HEK293 (cell line): Measurements from ENCODE around the gene SSBP2.

Experiments used
- CTCF ChIA-PET: fragments of 350-600 bp; formaldehyde crosslinking; extraction: SDS; loops from one replicate; lab custom pipeline; 2021; ENCODE audit warnings: antibody characterized with exemption; lab: Yijun Ruan, JAX
- POLR2A ChIA-PET: fragments of 300-600 bp; formaldehyde crosslinking; extraction: SDS; loops from one replicate; lab custom pipeline; 2020; ENCODE audit warnings: antibody characterized with exemption, inconsistent platforms; lab: Yijun Ruan, JAX
- H3K27ac ChIP-seq: fragments of 200-500 bp; sonication (Bioruptor generic); 2 replicates; pipeline ENCODE4 v1.5.1; 2014; ENCODE audit warnings: low read depth, low read length, control low read depth, inconsistent platforms; ENCODE audit errors: extremely low read depth
- H3K36me3 ChIP-seq, 2 experiments: fragments of 200-500 bp in 1 of 2; sonication (Bioruptor generic) in 1 of 2; 1 replicate in 1 of 2; 2 replicates in 1 of 2; pipeline ENCODE4 v1.5.1; 2014 to 2017; ENCODE audit warnings: inconsistent platforms in 2 of 2, low read length in 2 of 2; ENCODE audit not compliant: control insufficient read depth in 2 of 2, insufficient read depth in 1 of 2
- H3K4me1 ChIP-seq: fragments of 200-500 bp; sonication (Bioruptor generic); 2 replicates; pipeline ENCODE4 v1.5.1; 2014; ENCODE audit warnings: mild to moderate bottlenecking, low read length, inconsistent platforms; ENCODE audit not compliant: control insufficient read depth, insufficient read depth
- H3K4me3 ChIP-seq: 2 replicates; pipeline ENCODE4 v1.5.1; 2011; ENCODE audit warnings: low read depth, mild to moderate bottlenecking, control low read depth, low read length, moderate library complexity
- H3K9me3 ChIP-seq: fragments of 200-500 bp; sonication (Bioruptor generic); 2 replicates; pipeline ENCODE4 v1.5.1; 2014; ENCODE audit warnings: low read depth, low read length, inconsistent platforms; ENCODE audit not compliant: control insufficient read depth, insufficient read depth
- IKZF3 ChIP-seq: fragments of 450-650 bp; IDR thresholded peaks from 2 replicates; pipeline ENCODE4 v1.5.0; 2018; ENCODE audit warnings: missing biosample characterization, mild to moderate bottlenecking, missing genetic modification characterization, moderate library complexity
- KLF16 ChIP-seq: fragments of 450-650 bp; formaldehyde crosslinking; IDR thresholded peaks from 2 replicates; pipeline ENCODE4 v1.5.1; 2017; ENCODE audit warnings: missing biosample characterization, missing genetic modification characterization
- ZNF10 ChIP-seq: fragments of 450-650 bp; formaldehyde crosslinking; IDR thresholded peaks from 2 replicates; pipeline ENCODE4 v1.5.1; 2017; ENCODE audit warnings: missing biosample characterization, missing genetic modification characterization
- ZNF133 ChIP-seq: fragments of 450-650 bp; formaldehyde crosslinking; IDR thresholded peaks from 2 replicates; pipeline ENCODE4 v1.5.1; 2016; ENCODE audit warnings: missing biosample characterization, missing genetic modification characterization
- ZNF169 ChIP-seq: fragments of 450-650 bp; formaldehyde crosslinking; IDR thresholded peaks from 2 replicates; pipeline ENCODE4 v1.5.1; 2016; ENCODE audit warnings: missing biosample characterization, missing genetic modification characterization
- ZNF19 ChIP-seq: fragments of 450-650 bp; formaldehyde crosslinking; IDR thresholded peaks from 2 replicates; pipeline ENCODE4; 2016; ENCODE audit warnings: missing biosample characterization, missing genetic modification characterization, low read depth
- ZNF211 ChIP-seq: fragments of 450-650 bp; formaldehyde crosslinking; IDR thresholded peaks from 2 replicates; pipeline ENCODE4 v1.5.1; 2016; ENCODE audit warnings: low read depth, missing biosample characterization, missing genetic modification characterization
- ZNF24 ChIP-seq: fragments of 450-650 bp; formaldehyde crosslinking; IDR thresholded peaks from 2 replicates; pipeline ENCODE4 v1.5.1; 2016; ENCODE audit warnings: missing biosample characterization, missing genetic modification characterization
- ZNF248 ChIP-seq: fragments of 450-650 bp; formaldehyde crosslinking; IDR thresholded peaks from 2 replicates; pipeline ENCODE4 v1.5.1; 2017; ENCODE audit warnings: missing biosample characterization, missing genetic modification characterization
- ZNF274 ChIP-seq, 2 experiments: fragments of 200-500 bp in 1 of 2; fragments of 450-650 bp in 1 of 2; sonication (Bioruptor generic) in 1 of 2; formaldehyde crosslinking in 1 of 2; IDR thresholded peaks; 2 replicates each; pipeline versions ENCODE4 v1.5.1 to v1.6.1; 2014 to 2016; ENCODE audit warnings: borderline replicate concordance in 1 of 2, inconsistent platforms in 1 of 2, low read length in 1 of 2, missing biosample characterization in 1 of 2, missing genetic modification characterization in 1 of 2
- ZNF366 ChIP-seq: fragments of 450-650 bp; formaldehyde crosslinking; conservative IDR thresholded peaks from 2 replicates; pipeline ENCODE4 v1.5.1; 2016; ENCODE audit warnings: missing biosample characterization, missing genetic modification characterization
- ZNF548 ChIP-seq: fragments of 450-650 bp; formaldehyde crosslinking; IDR thresholded peaks from 2 replicates; pipeline ENCODE4 v1.5.1; 2016; ENCODE audit warnings: missing biosample characterization, missing genetic modification characterization
- ZNF585B ChIP-seq: fragments of 450-650 bp; formaldehyde crosslinking; IDR thresholded peaks from 2 replicates; pipeline ENCODE4 v1.5.1; 2016; ENCODE audit warnings: missing biosample characterization, missing genetic modification characterization
- ZNF670 ChIP-seq: fragments of 450-650 bp; formaldehyde crosslinking; IDR thresholded peaks from 2 replicates; pipeline ENCODE4 v1.5.1; 2016; ENCODE audit warnings: missing biosample characterization, missing genetic modification characterization, low read depth
- ZNF830 ChIP-seq: fragments of 450-650 bp; IDR thresholded peaks from 2 replicates; pipeline ENCODE4 v1.5.0; 2018; ENCODE audit warnings: missing biosample characterization, missing genetic modification characterization, low read depth, mild to moderate bottlenecking, moderate library complexity
- ZSCAN23 ChIP-seq: fragments of 450-650 bp; formaldehyde crosslinking; IDR thresholded peaks from 2 replicates; pipeline ENCODE4 v1.5.1; 2016; ENCODE audit warnings: missing biosample characterization, missing genetic modification characterization
- TF ChIP-seq, protein P1 (sequence below): fragments of 450-650 bp; formaldehyde crosslinking; IDR thresholded peaks from 2 replicates; pipeline ENCODE4 v1.5.1; 2016; ENCODE audit warnings: missing biosample characterization, missing genetic modification characterization
- TF ChIP-seq, protein P2 (sequence below): fragments of 450-650 bp; formaldehyde crosslinking; IDR thresholded peaks from 2 replicates; pipeline ENCODE4 v1.5.1; 2016; ENCODE audit warnings: missing biosample characterization, missing genetic modification characterization
- TF ChIP-seq, protein P3 (sequence below): fragments of 450-650 bp; IDR thresholded peaks from 2 replicates; pipeline ENCODE4 v1.5.1; 2018; ENCODE audit warnings: missing biosample characterization, missing genetic modification characterization
- TF ChIP-seq, protein P4 (sequence below): fragments of 450-650 bp; formaldehyde crosslinking; IDR thresholded peaks from 2 replicates; pipeline ENCODE4 v1.5.1; 2016; ENCODE audit warnings: missing biosample characterization, missing genetic modification characterization
- TF ChIP-seq, protein P5 (sequence below): fragments of 450-650 bp; formaldehyde crosslinking; IDR thresholded peaks from 2 replicates; pipeline ENCODE4; 2016; ENCODE audit warnings: missing biosample characterization, missing genetic modification characterization

Gene SSBP2

DNA sequence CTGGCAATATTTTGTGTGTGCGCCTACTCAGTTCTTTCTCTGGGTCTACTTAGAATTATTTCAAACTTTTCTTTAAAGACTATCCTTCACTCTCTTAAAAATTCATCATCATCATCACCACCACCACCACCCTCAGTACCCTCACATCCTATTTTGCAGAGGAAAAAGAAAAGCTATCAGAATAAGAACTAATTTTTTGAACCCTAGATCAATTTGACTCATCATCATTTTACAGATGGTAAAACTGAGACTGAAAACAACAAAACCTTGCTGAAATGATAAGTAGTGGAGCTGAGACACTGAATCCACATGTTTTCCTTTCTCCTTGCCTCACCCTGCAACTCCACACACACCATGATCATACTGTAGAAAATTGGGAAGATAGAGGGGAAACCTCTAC is 119.3 kb downstream of the SSBP2 start (continued):
- TF ChIP-seq ZNF830 (tag by site-specific recombination), result no peak

DNA sequence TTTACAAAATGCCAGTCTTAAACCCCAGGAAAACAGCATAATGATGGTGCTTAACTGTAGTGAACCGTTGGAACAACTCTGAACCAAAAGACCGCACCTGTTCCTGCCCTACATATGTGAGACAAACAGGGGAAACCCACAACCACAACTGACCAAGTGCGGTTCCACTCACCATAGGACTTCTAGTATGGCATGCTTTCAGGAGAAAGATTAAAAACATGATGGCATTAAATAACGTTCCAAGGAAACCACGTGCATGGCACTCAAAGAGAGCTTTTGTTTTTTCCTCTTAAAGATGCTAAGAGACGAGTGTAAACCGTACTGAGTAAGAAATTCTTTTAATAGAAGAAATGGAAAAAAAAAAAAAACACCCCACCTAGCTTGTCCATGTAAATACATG is 119.8 kb downstream of the SSBP2 start:
- H3K4me1 ChIP-seq, result no peaks in the 10 kb centered on the region
- CTCF ChIA-PET, result interaction anchor here (0.6 kb wide), 1 partner anchor 130 kb away, joined by 3 read pairs; no protein-coding TSS in a partner anchor
- TF ChIP-seq ZNF24 (tag by site-specific recombination) (no peak), ZNF169 (no peak), ZNF366 (tag by site-specific recombination) (no peak), ZNF248 (no peak), KLF16 (tag by site-specific recombination) (no peak), ZNF548 (no peak), ZNF211 (tag by site-specific recombination) (no peak), ZSCAN23 (tag by site-specific recombination) (no peak), ZNF10 (no peak)
- TF ChIP-seq, protein P1, sequence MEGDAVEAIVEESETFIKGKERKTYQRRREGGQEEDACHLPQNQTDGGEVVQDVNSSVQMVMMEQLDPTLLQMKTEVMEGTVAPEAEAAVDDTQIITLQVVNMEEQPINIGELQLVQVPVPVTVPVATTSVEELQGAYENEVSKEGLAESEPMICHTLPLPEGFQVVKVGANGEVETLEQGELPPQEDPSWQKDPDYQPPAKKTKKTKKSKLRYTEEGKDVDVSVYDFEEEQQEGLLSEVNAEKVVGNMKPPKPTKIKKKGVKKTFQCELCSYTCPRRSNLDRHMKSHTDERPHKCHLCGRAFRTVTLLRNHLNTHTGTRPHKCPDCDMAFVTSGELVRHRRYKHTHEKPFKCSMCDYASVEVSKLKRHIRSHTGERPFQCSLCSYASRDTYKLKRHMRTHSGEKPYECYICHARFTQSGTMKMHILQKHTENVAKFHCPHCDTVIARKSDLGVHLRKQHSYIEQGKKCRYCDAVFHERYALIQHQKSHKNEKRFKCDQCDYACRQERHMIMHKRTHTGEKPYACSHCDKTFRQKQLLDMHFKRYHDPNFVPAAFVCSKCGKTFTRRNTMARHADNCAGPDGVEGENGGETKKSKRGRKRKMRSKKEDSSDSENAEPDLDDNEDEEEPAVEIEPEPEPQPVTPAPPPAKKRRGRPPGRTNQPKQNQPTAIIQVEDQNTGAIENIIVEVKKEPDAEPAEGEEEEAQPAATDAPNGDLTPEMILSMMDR, result no peak
- TF ChIP-seq, all 188 proteins: peak for 0
- no peak overlapping the region for H3K4me3 ChIP-seq
- no peaks in the 10 kb centered on the region; a peak in 1 of 3 replicates for H3K36me3 ChIP-seq
- H3K27ac ChIP-seq, result no peak overlapping the region
- no peaks in the 10 kb centered on the region for H3K9me3 ChIP-seq
- POLR2A ChIA-PET, result interaction anchor here (0.7 kb wide), 1 partner anchor 136 kb away, joined by 5 read pairs; no protein-coding TSS in a partner anchor

DNA sequence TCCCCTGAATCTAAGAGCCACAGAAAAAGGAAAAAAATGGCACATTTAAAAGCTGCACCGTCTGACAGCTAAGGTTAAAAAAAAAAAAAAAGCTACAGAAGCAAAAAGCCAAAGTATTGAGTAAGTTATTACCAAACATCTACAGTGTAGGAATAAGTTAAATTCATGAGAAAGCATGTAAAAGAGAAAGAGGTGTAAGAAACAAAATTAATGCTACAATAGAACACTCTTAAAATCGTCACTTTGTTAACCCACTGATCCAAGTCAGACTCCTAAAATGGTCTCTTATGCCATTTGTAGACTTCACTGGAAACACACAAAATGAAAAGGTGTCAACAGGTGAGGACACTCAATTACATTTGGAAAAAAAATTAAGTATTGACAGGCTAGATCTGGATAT is 120.2 kb downstream of the SSBP2 start:
- no peaks in the 10 kb centered on the region for H3K9me3 ChIP-seq
- CTCF ChIA-PET, result interaction anchor here (0.6 to 1.0 kb wide), 2 partner anchors 43 to 129 kb away, joined by 3 read pairs; no protein-coding TSS in a partner anchor
- no peak overlapping the region for H3K4me3 ChIP-seq
- H3K27ac ChIP-seq, result no peak overlapping the region
- no peaks in the 10 kb centered on the region; a peak in 1 of 3 replicates for H3K36me3 ChIP-seq
- no peaks in the 10 kb centered on the region for H3K4me1 ChIP-seq
- POLR2A ChIA-PET, result interaction anchor here (0.7 kb wide), 1 partner anchor 137 kb away, joined by 5 read pairs; no protein-coding TSS in a partner anchor
- TF ChIP-seq, protein P2, sequence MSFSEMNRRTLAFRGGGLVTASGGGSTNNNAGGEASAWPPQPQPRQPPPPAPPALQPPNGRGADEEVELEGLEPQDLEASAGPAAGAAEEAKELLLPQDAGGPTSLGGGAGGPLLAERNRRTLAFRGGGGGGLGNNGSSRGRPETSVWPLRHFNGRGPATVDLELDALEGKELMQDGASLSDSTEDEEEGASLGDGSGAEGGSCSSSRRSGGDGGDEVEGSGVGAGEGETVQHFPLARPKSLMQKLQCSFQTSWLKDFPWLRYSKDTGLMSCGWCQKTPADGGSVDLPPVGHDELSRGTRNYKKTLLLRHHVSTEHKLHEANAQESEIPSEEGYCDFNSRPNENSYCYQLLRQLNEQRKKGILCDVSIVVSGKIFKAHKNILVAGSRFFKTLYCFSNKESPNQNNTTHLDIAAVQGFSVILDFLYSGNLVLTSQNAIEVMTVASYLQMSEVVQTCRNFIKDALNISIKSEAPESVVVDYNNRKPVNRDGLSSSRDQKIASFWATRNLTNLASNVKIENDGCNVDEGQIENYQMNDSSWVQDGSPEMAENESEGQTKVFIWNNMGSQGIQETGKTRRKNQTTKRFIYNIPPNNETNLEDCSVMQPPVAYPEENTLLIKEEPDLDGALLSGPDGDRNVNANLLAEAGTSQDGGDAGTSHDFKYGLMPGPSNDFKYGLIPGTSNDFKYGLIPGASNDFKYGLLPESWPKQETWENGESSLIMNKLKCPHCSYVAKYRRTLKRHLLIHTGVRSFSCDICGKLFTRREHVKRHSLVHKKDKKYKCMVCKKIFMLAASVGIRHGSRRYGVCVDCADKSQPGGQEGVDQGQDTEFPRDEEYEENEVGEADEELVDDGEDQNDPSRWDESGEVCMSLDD, result no peak
- TF ChIP-seq ZNF585B (tag by site-specific recombination) (no peak), ZNF19 (tag by site-specific recombination) (no peak), ZNF670 (tag by site-specific recombination) (no peak), IKZF3 (tag by site-specific recombination) (no peak), ZNF274 (IDR thresholded peaks at IDR 0.05; ENCODE audit: low read length) (no peak), ZNF274 (tag by site-specific recombination; IDR thresholded peaks at IDR 0.05; ENCODE audit: borderline replicate concordance) (no peak), ZNF133 (tag by site-specific recombination) (no peak)
- TF ChIP-seq, protein P3, sequence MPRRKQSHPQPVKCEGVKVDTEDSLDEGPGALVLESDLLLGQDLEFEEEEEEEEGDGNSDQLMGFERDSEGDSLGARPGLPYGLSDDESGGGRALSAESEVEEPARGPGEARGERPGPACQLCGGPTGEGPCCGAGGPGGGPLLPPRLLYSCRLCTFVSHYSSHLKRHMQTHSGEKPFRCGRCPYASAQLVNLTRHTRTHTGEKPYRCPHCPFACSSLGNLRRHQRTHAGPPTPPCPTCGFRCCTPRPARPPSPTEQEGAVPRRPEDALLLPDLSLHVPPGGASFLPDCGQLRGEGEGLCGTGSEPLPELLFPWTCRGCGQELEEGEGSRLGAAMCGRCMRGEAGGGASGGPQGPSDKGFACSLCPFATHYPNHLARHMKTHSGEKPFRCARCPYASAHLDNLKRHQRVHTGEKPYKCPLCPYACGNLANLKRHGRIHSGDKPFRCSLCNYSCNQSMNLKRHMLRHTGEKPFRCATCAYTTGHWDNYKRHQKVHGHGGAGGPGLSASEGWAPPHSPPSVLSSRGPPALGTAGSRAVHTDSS, result no peak
- TF ChIP-seq, protein P4, sequence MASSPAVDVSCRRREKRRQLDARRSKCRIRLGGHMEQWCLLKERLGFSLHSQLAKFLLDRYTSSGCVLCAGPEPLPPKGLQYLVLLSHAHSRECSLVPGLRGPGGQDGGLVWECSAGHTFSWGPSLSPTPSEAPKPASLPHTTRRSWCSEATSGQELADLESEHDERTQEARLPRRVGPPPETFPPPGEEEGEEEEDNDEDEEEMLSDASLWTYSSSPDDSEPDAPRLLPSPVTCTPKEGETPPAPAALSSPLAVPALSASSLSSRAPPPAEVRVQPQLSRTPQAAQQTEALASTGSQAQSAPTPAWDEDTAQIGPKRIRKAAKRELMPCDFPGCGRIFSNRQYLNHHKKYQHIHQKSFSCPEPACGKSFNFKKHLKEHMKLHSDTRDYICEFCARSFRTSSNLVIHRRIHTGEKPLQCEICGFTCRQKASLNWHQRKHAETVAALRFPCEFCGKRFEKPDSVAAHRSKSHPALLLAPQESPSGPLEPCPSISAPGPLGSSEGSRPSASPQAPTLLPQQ (tag by site-specific recombination), result no peak
- TF ChIP-seq, protein P5, sequence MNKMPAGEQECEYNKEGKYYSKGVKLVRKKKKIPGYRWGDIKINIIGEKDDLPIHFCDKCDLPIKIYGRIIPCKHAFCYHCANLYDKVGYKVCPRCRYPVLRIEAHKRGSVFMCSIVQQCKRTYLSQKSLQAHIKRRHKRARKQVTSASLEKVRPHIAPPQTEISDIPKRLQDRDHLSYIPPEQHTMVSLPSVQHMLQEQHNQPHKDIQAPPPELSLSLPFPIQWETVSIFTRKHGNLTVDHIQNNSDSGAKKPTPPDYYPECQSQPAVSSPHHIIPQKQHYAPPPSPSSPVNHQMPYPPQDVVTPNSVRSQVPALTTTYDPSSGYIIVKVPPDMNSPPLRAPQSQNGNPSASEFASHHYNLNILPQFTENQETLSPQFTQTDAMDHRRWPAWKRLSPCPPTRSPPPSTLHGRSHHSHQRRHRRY, result no peak
